Epithelial cell of esophagus (primary cell): ENCODE measurements around the gene WDR64.
A peak's percentile ranks its signal among the peaks of the same experiment; 100 is the strongest.
"Not testable (repeated sequence)": the region's sequence is repeated elsewhere in the genome, so short reads cannot be mapped to it uniquely, and the experiment has no call there.

Source experiments
- DNase-seq: peaks from one replicate; pipeline ENCODE4 v3.0.0; 2010; ENCODE audit warnings: low read depth
- H3K4me3 ChIP-seq: 2 replicates; pipeline ENCODE4 v1.5.1; 2011; ENCODE audit warnings: mild to moderate bottlenecking, low read length, control low read depth
- CTCF ChIP-seq: IDR thresholded peaks from 2 replicates; pipeline ENCODE4 v1.5.1; 2011; ENCODE audit warnings: low read depth, mild to moderate bottlenecking, low read length, control low read depth, inconsistent platforms; ENCODE audit not compliant: insufficient read depth; ENCODE audit errors: missing control alignments

Gene WDR64

GRCh38 chr1:241654641-241655040, 2.6 kb downstream of the WDR64 start:
- DNase-seq = no peak
- no peak overlapping the region for H3K4me3 ChIP-seq
- no peak for TF ChIP-seq CTCF

GRCh38 chr1:241658081-241658793, 6.2 kb downstream of the WDR64 start:
- DNase-seq = peak; percentile 42
- no peak overlapping the region for H3K4me3 ChIP-seq
- TF ChIP-seq CTCF = no peak

DNA sequence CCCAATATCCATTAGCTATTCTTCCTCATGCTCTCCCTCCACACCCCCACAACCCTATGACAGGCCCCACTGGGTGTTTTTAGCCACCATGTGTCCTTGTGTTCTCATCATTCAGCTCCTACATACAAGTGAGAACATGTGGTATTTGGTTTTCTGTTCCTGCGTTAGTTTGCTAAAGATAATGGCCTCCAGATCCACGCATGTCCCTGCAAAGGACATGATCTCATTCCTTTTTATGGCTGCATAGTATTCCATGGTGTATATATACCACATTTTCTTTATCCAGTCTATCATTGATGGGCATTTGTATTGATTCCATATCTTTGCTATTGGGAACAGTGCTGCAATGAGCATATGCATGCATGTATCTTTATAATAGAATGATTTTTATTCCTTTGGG, 6.9 kb downstream of the WDR64 start:
- DNase-seq, H3K4me3 ChIP-seq: not testable (repeated sequence)

DNA sequence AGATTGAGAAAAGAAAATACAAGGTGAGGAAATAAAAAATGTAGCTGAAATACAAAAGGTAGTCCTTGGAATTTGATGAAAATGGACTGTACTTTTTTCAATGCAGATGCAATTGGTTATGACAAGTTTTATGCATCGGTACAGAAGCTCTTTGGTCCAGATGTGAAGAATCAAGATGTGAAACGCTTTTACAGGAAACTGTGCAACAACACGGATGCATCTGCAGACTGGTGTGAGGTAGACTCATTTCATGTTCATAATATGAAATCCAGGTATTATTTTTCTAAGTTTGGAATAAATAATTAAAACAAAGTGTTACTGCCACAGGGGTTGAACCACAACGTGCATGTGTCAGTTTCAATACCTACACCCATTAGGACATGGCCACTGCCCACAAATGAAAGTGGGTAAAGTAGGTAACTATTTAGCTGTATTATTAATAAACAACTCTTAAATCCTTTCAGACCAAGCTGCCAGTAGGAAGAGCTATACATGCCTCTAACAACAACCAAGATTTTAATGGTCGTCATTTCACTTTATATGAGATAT, 8.4 kb downstream of the WDR64 start:
- no peak overlapping the region for H3K4me3 ChIP-seq
- no peak for TF ChIP-seq CTCF
- no peak for DNase-seq

GRCh38 chr1:241666419-241666818, 14.3 kb downstream of the WDR64 start:
- no peak overlapping the region for H3K4me3 ChIP-seq
- DNase-seq = no peak
- TF ChIP-seq CTCF = no peak

DNA sequence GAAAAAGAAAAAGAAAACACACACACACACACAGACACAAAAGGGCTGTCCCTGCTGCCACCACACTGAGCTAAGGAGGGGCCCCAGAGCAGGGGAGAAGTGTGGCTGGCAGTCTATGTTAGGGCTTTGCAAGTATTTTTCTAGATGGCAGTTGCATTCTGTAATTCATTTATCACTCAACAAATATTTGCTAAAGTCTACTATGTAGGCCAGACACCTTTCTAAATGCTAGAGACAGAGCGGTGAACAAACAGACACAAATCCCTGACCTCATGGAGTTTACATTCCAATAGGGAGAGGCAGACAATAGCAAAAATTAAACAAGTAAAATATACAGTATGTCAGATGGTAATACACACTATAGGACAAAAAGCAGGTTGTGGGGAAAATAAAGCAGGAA, 20.2 kb downstream of the WDR64 start:
- no peak for DNase-seq
- no peak for TF ChIP-seq CTCF
- H3K4me3 ChIP-seq = no peak overlapping the region

- no peak for DNase-seq
- no peak overlapping the region for H3K4me3 ChIP-seq
- TF ChIP-seq CTCF = no peak
Observed at GRCh38 chr1:241674805-241675384, 22.8 kb downstream of the WDR64 start.
